Stimulated activated CD4-positive, alpha-beta T cell treated with anti-CD3 and anti-CD28 coated beads, Interleukin-1b, Interleukin-23, amount 100 ng/mL, for 1 hour (primary cell): Measurements from ENCODE around the gene PTPRU.

Experiments
- DNase-seq, 2 donors: peaks; one replicate each; pipeline ENCODE4 v3.0.0-alpha.2; 2020; ENCODE audit warnings: low read depth in 2 of 2

Gene PTPRU

GRCh38 chr1:29245876-29246275 lies 9.6 kb downstream of the PTPRU start:
- DNase-seq, result no peak

- no peak for DNase-seq
Observed at GRCh38 chr1:29247044-29247443, 10.7 kb downstream of the PTPRU start.

GRCh38 chr1:29247571-29248273 lies 11.4 kb downstream of the PTPRU start:
- no peak for DNase-seq

GRCh38 chr1:29248409-29248808 lies 12.1 kb downstream of the PTPRU start:
- DNase-seq, result no peak

DNA sequence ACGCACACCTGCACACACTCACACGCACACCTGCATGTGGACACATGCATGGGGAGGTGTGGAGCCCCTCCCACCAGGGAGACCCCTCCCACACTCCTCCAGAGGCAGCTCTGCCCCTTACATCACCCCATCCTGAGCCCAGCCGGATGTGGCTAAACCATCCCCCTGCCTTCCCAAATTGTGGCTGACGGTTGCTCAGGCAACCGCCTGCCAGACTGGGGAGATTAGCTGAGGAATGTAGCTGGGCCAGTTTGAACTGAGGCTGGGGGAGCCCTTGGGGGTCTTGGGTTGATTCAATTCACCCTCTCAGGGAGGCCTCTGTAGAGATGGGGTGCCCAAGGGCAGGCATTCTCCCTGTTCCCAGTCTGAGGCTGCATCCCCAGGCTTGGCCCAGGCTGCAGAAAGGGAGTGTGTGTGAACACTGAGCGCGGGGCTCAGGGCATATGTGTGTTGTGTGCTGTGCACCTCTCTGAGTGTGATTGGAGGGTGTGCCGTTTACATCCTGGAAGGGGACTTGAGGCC lies 12.9 kb downstream of the PTPRU start:
- no peak for DNase-seq

DNA sequence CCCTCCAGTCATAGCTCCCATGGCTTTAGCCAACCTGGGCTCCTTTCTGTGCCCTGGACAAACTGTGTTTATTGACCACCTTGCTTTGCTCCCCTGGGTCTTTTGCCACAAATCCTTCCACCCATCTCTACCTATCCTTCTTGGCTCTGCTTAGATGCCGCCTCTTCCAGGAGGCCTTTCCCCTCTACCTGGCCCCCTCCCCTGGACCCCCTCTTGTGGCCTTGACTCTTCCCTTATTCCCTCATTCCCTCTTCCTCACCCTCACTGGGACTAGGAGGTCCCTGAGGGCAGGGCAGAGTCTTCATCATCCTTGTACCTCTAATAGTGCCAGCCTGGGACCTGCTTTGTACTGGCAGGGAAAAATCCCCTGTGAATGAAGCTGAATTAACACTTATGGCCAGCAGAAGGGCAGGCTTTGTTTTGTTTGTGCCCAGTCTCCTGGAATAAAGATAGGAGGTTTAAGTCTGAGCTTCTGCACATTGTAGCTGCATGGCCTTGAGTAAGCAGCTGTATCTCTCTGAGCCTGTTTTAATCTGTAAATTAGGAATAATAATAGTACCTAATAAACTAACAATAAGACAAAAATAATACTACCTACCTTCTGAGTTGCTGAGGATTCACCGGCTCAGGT lies 13.7 kb downstream of the PTPRU start:
- DNase-seq, result no peak

DNA sequence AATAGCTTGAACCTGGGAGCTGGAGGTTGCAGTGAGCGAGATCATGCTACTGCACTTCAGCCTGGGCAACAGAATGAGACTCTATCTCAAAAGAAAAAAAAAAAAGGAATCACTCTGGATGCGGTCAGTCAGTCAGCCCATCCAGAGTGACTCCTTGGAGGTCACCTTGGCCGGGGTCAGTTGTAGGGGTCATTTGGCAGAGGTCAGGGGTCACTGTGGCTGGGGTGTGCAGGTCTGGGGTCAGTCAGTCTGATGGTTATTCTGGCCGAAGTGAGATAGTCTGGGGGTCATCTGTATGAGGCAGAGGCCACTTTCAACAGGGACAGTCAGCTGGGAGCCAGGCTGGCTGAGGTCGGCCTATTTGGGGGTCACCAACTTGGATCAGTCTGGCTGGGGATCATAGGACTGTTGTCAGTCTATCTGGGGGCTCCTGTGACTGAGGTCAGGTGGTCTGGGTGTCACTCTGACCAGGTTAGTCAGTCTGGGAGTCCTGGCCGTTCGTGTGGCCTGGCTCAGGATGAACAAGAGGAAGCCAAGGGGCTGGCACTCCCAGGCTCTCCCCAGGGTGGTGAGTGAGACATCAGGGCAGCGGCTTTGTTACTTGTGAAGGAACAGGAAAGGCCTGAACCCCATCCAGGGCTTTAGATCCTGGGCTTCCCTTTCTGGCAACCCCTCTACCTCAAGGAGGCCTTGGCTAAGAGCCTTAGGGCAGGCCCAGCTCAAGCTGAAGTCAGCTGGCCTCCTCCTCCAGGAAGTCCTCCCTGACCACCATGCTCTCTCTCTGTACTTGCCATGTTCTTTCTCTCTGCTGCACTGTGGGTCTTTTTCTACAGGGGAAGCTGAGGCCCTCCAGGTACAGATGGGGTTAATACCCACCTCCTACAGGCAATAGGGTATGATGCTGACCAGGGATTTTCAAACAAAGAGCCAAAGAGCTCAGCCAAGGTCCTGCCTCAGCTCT lies 15.1 kb downstream of the PTPRU start:
- DNase-seq, result no peak

DNA sequence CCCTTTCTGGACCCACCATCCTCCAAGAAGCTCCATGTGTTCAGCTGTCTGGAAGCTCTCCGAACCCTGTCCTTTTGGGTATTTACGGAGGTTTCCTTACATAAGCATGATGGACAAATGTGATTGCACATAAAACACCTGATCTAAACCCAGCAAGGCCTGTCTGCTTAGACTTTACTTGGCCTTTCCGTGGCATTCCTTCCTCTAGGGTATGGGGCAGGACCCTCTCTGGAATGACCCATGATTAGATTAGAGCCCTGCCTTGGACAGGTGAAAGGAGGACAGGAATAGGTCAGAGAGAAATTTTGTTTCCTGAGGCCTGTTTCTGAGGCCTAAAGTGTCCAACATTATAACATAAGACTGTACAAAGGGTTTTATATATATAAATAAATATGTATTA lies 16.9 kb downstream of the PTPRU start:
- DNase-seq, result no peak

DNA sequence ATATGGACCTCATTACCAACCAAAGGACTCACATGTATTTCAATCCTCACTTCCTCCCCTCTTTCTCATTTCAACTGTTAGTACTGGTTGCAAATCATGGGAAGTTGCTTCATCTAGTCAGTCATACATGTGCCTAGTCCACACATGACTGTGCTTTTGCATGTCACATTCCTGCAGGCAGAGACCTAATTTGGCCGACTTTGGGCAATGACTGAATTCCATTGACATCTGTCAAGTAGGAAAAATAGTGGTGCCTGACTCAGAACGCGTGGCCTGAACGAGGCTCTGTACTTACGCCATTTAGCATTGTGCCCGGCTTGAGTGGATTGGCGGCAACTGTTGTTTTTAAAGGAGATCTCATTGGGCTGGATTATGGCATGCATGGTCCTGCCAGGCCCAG lies 18.0 kb downstream of the PTPRU start:
- DNase-seq, result no peak

DNA sequence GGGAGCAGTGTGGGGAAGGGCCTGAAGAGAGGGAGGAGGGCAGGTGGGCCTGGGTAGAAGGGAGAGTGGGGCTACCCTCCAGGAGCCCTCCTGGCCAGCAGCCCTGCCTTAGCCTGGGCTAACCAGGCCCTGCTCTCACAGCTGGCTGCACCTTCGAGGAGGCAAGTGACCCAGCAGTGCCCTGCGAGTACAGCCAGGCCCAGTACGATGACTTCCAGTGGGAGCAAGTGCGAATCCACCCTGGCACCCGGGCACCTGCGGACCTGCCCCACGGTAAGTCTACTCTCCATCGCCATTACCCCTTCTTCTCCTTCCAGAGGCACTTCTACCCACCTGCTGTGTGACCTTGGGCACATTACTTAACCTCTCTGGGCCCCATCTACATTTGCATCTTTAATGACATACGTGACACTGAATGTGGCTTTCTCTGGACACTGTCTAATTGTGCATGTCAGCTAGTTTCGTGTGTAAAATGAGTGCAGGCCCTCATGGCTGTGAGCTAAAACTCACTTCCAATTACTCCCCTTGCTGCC lies 18.9 kb downstream of the PTPRU start:
- no peak for DNase-seq

GRCh38 chr1:29256394-29256793 lies 20.1 kb downstream of the PTPRU start:
- DNase-seq, result no peak

GRCh38 chr1:29256979-29257804 lies 20.9 kb downstream of the PTPRU start:
- DNase-seq, result no peak

DNA sequence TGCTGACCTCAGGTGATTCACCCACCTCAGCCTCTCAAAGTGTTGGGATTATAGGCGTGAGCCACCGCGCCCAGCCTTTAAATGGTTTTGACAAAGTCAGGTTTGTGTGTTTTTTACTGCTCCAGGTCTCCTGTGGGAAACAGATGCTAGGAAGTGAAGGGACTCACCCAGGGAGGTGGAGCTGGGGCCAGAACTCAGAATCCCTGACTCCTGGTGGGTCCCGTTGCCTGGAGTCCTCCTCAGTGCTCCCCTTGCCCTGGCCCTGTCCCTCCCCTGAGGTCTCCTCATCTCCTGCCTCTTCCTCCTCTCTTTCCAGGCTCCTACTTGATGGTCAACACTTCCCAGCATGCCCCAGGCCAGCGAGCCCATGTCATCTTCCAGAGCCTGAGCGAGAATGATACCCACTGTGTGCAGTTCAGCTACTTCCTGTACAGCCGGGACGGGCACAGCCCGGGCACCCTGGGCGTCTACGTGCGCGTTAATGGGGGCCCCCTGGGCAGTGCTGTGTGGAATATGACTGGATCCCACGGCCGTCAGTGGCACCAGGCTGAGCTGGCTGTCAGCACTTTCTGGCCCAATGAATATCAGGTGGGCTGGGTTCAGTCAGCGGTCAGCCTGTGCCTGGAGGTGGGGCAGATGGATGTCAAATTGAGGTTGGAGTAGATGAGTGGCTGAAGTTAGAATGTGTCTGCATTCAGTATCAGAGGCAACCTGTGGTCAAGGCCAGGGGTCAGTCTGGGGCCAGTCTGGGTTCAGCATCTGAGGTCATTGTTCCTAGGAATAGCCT lies 22.1 kb downstream of the PTPRU start:
- DNase-seq, result no peak

- no peak for DNase-seq
Observed at GRCh38 chr1:29258976-29259801, 22.9 kb downstream of the PTPRU start.

DNA sequence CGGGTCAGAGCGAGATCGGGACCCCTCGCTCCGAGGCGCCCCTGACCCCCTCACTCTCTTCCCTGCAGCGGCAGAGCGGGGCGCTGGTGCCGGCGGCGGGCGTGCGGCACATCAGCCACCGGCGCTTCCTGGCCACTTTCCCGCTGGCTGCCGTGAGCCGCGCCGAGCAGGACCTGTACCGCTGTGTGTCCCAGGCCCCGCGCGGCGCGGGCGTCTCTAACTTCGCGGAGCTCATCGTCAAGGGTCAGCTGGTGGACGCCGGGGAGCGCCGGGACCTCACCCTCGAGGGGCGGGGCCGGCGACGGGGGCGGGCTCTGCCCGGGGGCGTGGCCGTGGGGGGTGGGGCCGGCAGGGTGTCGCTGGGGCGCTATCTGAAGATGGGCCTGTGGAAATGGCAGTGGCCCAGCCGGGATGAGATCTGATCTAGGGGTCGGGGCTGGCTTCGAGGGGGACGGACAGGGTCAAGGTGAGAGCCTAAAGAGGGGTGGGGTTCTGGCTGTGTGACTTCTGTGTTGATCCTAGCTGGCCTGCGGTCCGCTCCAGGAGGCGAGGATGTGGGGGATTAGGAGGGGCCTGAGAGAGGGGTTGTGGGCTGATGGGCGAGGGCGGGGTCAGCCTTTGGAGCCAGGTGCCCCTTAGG lies 23.6 kb downstream of the PTPRU start:
- DNase-seq, result no peak

DNA sequence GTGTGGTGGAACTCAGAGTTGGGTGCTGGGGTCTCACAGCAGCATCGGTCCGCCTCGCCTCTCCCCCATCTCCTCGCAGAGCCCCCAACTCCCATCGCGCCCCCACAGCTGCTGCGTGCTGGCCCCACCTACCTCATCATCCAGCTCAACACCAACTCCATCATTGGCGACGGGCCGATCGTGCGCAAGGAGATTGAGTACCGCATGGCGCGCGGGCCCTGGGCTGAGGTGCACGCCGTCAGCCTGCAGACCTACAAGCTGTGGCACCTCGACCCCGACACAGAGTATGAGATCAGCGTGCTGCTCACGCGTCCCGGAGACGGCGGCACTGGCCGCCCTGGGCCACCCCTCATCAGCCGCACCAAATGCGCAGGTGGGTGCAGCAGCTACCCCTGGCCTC lies 24.2 kb downstream of the PTPRU start:
- no peak for DNase-seq

DNA sequence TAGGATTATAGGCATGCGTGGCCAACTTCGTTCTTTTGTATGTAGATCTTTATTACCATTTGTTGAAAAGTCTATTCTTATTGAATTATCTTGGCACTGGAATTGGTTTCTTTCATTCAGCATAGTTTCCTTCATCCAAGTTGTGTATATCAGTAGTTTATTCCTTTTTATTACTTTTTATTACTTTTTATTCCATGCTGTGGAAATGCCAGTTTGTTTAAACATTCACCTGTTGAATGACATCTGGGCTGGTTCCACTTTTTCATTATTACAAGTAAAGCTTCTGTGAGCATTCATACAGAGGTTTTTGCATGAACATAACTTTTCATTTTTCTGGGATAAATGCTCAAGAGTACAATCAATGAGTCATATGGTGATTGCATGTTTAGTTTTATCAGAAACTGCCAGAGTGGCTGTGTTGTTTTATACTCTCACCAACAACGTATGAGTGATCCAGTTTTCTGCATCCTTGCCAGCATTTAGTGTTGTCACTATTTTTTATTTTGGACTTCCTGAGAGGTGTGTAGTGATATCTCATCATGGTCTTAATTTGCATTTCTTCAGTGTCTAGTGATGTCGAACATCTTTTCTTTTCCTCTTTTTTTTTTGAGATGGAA lies 28.6 kb downstream of the PTPRU start:
- DNase-seq, result no peak

GRCh38 chr1:29266912-29267311 lies 30.6 kb downstream of the PTPRU start:
- no peak for DNase-seq
